Measurements from ENCODE around the gene CFAP46.

GRCh38 chr10:132984801-132985545, 42.6 kb upstream of the CFAP46 start:
- TF ChIP-seq CTCF (IDR thresholded peaks at IDR 0.05) = no peak
- TF ChIP-seq EZH2 (IDR thresholded peaks at IDR 0.05) = no peak
